H1 (cell line): ENCODE results near the gene SLC6A20. TPM values are rescaled to one million over a fixed set of nuclear protein-coding genes. Genes with fewer than 3 reads are reported as not detected.

Experiments
- CTCF ChIA-PET: fragments of 300-600 bp; sonication (Branson Sonifier 250); formaldehyde crosslinking; loops from one replicate; lab custom pipeline; 2021; ENCODE audit not compliant: partially characterized antibody; lab: Charles Lee
- POLR2A ChIA-PET: fragments of 300-600 bp; sonication (Branson Sonifier 250); formaldehyde crosslinking; loops from one replicate; lab custom pipeline; 2021; ENCODE audit warnings: inconsistent platforms; ENCODE audit not compliant: partially characterized antibody; lab: Charles Lee
- DNase-seq, 2 experiments: peaks; one replicate each; pipeline versions ENCODE4 v3.0.0 to v3.0.0-alpha.2; 2010 to 2022; ENCODE audit warnings: low spot score in 2 of 2, low read depth in 1 of 2, mixed read lengths in 1 of 2
- FAIRE-seq: peaks from 2 replicates; lab custom pipeline; 2011; peaks lifted over from hg19 to GRCh38; lab: Jason Lieb, UNC
- H2AFZ ChIP-seq: 2 replicates; pipeline ENCODE4 v1.8.1; 2012; ENCODE audit warnings: low read length, inconsistent platforms
- H2AK5ac ChIP-seq: 2 replicates; pipeline ENCODE4 v1.6.1; 2013; ENCODE audit warnings: low read depth, low read length
- H2BK120ac ChIP-seq: replicated peaks from 2 replicates; pipeline ENCODE3; 2013; ENCODE audit warnings: low read depth, low read length, inconsistent platforms
- H2BK12ac ChIP-seq: 2 replicates; pipeline ENCODE4 v1.6.1; 2013; ENCODE audit warnings: low read depth, low read length
- H2BK15ac ChIP-seq: 2 replicates; pipeline ENCODE4 v1.6.1; 2013; ENCODE audit warnings: low read length
- H2BK20ac ChIP-seq: 2 replicates; pipeline ENCODE4 v1.6.1; 2013; ENCODE audit warnings: low read length
- H2BK5ac ChIP-seq: 2 replicates; pipeline ENCODE4 v1.6.1; 2013; ENCODE audit warnings: low read depth, low read length
- H3K14ac ChIP-seq: 2 replicates; pipeline ENCODE4 v1.6.1; 2013; ENCODE audit warnings: inconsistent platforms; ENCODE audit not compliant: insufficient read length
- H3K18ac ChIP-seq: 2 replicates; pipeline ENCODE4 v1.6.1; 2013; ENCODE audit warnings: low read length; ENCODE audit errors: extremely low read depth
- H3K23ac ChIP-seq: 2 replicates; pipeline ENCODE4 v1.6.1; 2013; ENCODE audit warnings: inconsistent platforms; ENCODE audit not compliant: insufficient read length
- H3K23me2 ChIP-seq: 2 replicates; pipeline ENCODE4 v1.6.1; 2013; ENCODE audit warnings: low read depth, low read length
- H3K27ac ChIP-seq: 2 replicates; pipeline ENCODE4 v1.6.1; 2011; ENCODE audit warnings: low read depth, low read length, inconsistent platforms
- H3K27me3 ChIP-seq, 4 experiments: replicated peaks in 1 of 4; 1 replicate in 1 of 4; 2 replicates in 3 of 4; pipeline versions ENCODE4 v1.6.1 to v1.8.1; 2011 to 2013; ENCODE audit warnings: low read length in 3 of 4, mild to moderate bottlenecking in 3 of 4, inconsistent platforms in 2 of 4, mixed read lengths in 2 of 4, moderate library complexity in 1 of 4; ENCODE audit not compliant: control insufficient read depth in 3 of 4, insufficient read depth in 3 of 4; ENCODE audit errors: extremely low read depth in 1 of 4
- H3K36me3 ChIP-seq, 4 experiments: 2 replicates each; pipeline versions ENCODE4 v1.6.1 to v1.8.1; 2011 to 2013; ENCODE audit warnings: mild to moderate bottlenecking in 4 of 4, low read length in 3 of 4, moderate library complexity in 2 of 4, control low read depth in 1 of 4, inconsistent platforms in 1 of 4; ENCODE audit not compliant: insufficient read depth in 4 of 4, control insufficient read depth in 2 of 4
- H3K4ac ChIP-seq: replicated peaks from 2 replicates; pipeline ENCODE3; 2013; ENCODE audit warnings: low read length, low read depth, mixed read lengths, inconsistent platforms; ENCODE audit not compliant: insufficient read length
- H3K4me1 ChIP-seq, 4 experiments: replicated peaks in 1 of 4; 1 replicate in 1 of 4; 2 replicates in 3 of 4; pipeline versions ENCODE4 v1.6.1 to v1.8.1; 2011 to 2013; ENCODE audit warnings: low read length in 3 of 4, inconsistent platforms in 2 of 4, mixed read lengths in 1 of 4; ENCODE audit not compliant: insufficient read depth in 4 of 4, control insufficient read depth in 3 of 4
- H3K4me2 ChIP-seq, 2 experiments: 2 replicates each; pipeline versions ENCODE4 v1.6.1 to v1.8.1; 2011 to 2013; ENCODE audit warnings: low read depth in 2 of 2, low read length in 2 of 2, control low read depth in 1 of 2, inconsistent platforms in 1 of 2, mild to moderate bottlenecking in 1 of 2; ENCODE audit not compliant: insufficient read depth in 1 of 2
- H3K4me3 ChIP-seq, 4 experiments: fragments of 200-600, 300-600 bp in 1 of 4; sonication (generic), shearing (Covaris generic), sonication (Bioruptor Twin) in 1 of 4; 2 replicates each; pipeline versions ENCODE4 v1.5.1 to v1.8.1; 2011 to 2016; ENCODE audit warnings: low read length in 4 of 4, low read depth in 3 of 4, control low read depth in 2 of 4, inconsistent platforms in 2 of 4, mild to moderate bottlenecking in 2 of 4, mixed read lengths in 1 of 4, moderate library complexity in 1 of 4; ENCODE audit not compliant: insufficient read depth in 2 of 4; ENCODE audit errors: extremely low read depth in 1 of 4
- H3K56ac ChIP-seq: replicated peaks from 2 replicates; pipeline ENCODE3; 2013; ENCODE audit warnings: low read depth, mild to moderate bottlenecking, mixed read lengths, low read length, inconsistent platforms; ENCODE audit not compliant: insufficient read length
- H3K79me1 ChIP-seq: 2 replicates; pipeline ENCODE4 v1.6.1; 2013; ENCODE audit warnings: low read depth, low read length, control low read depth
- H3K79me2 ChIP-seq, 2 experiments: 2 replicates each; pipeline versions ENCODE4 v1.6.1 to v1.8.1; 2012 to 2013; ENCODE audit warnings: low read length in 2 of 2, mild to moderate bottlenecking in 2 of 2, inconsistent platforms in 1 of 2; ENCODE audit not compliant: insufficient read depth in 2 of 2, control insufficient read depth in 1 of 2
- H3K9ac ChIP-seq, 4 experiments: replicated peaks in 1 of 4; 1 replicate in 1 of 4; 2 replicates in 3 of 4; pipeline versions ENCODE4 v1.6.1 to v1.8.1; 2011 to 2013; ENCODE audit warnings: low read depth in 3 of 4, low read length in 3 of 4, control low read depth in 2 of 4, mild to moderate bottlenecking in 2 of 4, moderate library complexity in 2 of 4, inconsistent platforms in 1 of 4; ENCODE audit errors: extremely low read depth in 1 of 4
- H3K9me3 ChIP-seq, 2 experiments: 2 replicates each; pipeline versions ENCODE4 v1.6.1 to v1.8.1; 2012 to 2013; ENCODE audit warnings: mild to moderate bottlenecking in 2 of 2, moderate library complexity in 2 of 2, control low read depth in 1 of 2, inconsistent platforms in 1 of 2, low read depth in 1 of 2, low read length in 1 of 2, mixed read lengths in 1 of 2; ENCODE audit not compliant: insufficient read depth in 2 of 2
- H4K20me1 ChIP-seq, 2 experiments: replicated peaks in 1 of 2; 2 replicates each; pipeline versions ENCODE3 to v1.8.1; 2011 to 2013; ENCODE audit warnings: inconsistent platforms in 2 of 2, low read length in 2 of 2, mild to moderate bottlenecking in 1 of 2; ENCODE audit not compliant: insufficient read depth in 2 of 2, control insufficient read depth in 1 of 2
- H4K5ac ChIP-seq: 2 replicates; pipeline ENCODE4 v1.6.1; 2013; ENCODE audit warnings: low read length, low read depth, mixed read lengths, inconsistent platforms; ENCODE audit not compliant: insufficient read length
- H4K8ac ChIP-seq: 2 replicates; pipeline ENCODE4 v1.8.0; 2013; ENCODE audit warnings: mild to moderate bottlenecking, moderate library complexity, low read length, inconsistent platforms; ENCODE audit not compliant: insufficient read depth; ENCODE audit errors: extremely low read depth
- H4K91ac ChIP-seq: replicated peaks from 2 replicates; pipeline ENCODE3; 2013; ENCODE audit warnings: low read length, mixed read lengths, inconsistent platforms; ENCODE audit not compliant: insufficient read length
- ASH2L ChIP-seq: fragments of 200-600, 300-600 bp; sonication (generic); IDR thresholded peaks from one replicate; pipeline ENCODE4 v1.7.1; 2017; ENCODE audit warnings: low read length
- BRCA1 ChIP-seq: IDR thresholded peaks from 2 replicates; pipeline ENCODE4 v1.6.1; 2012; ENCODE audit warnings: low read depth, low read length, improper control_type of control experiment
- CEBPB ChIP-seq: IDR thresholded peaks from 2 replicates; pipeline ENCODE4 v1.6.1; 2012; ENCODE audit warnings: low read depth, low read length
- CHD2 ChIP-seq: IDR thresholded peaks from 2 replicates; pipeline ENCODE4 v1.6.1; 2012; ENCODE audit warnings: low read length, improper control_type of control experiment
- GABPA ChIP-seq: IDR thresholded peaks from 2 replicates; pipeline ENCODE4 v1.6.1; 2011; ENCODE audit warnings: mild to moderate bottlenecking, low read length, moderate library complexity, borderline replicate concordance; ENCODE audit not compliant: insufficient read depth
- KDM5A ChIP-seq: fragments of 200-600 bp; IDR thresholded peaks from 2 replicates; pipeline ENCODE4 v1.7.1; 2012; ENCODE audit warnings: mild to moderate bottlenecking, low read length, inconsistent platforms, mixed read lengths
- NANOG ChIP-seq: IDR thresholded peaks from 2 replicates; pipeline ENCODE4 v1.6.1; 2011; ENCODE audit warnings: low read length, low read depth, mild to moderate bottlenecking, inconsistent platforms; ENCODE audit not compliant: insufficient read depth, poor library complexity, severe bottlenecking
- NRF1 ChIP-seq: IDR thresholded peaks from 2 replicates; pipeline ENCODE4 v1.6.1; 2011; ENCODE audit warnings: mild to moderate bottlenecking, low read depth, low read length, improper control_type of control experiment
- RXRA ChIP-seq: IDR thresholded peaks from 2 replicates; pipeline ENCODE4 v1.6.1; 2011; ENCODE audit warnings: low read depth, mild to moderate bottlenecking, low read length, moderate library complexity; ENCODE audit not compliant: insufficient read depth
- SRF ChIP-seq: IDR thresholded peaks from 2 replicates; pipeline ENCODE4 v1.6.1; 2011; ENCODE audit warnings: mild to moderate bottlenecking, low read depth, low read length, moderate library complexity
- WGBS, 2 experiments: shearing (Covaris generic) in 1 of 2; methylation state at CpG; one replicate each; pipeline versions ENCODE4 v1.1.6 to v1.1.7; 2013 to 2015; ENCODE audit warnings: low lambda C conversion rate in 2 of 2, mixed read lengths in 2 of 2, inconsistent platforms in 1 of 2, low coverage in 1 of 2, missing lambda C conversion rate in 1 of 2; ENCODE audit not compliant: insufficient replicate concordance in 2 of 2, insufficient coverage in 1 of 2, insufficient read length in 1 of 2; ENCODE audit errors: extremely low coverage in 1 of 2, missing lambda C conversion rate in 1 of 2; 5-methylcytosine and 5-hydroxymethylcytosine counted together
- polyA plus RNA-seq, 7 experiments: library from polyadenylated mRNA; depleted of rRNA in 3 of 7; stranded (reverse) in 5 of 7; unstranded in 2 of 7; fragments of >200 nt in 5 of 7; fragments of 200-250 nt in 2 of 7; gene quantifications; 1 replicate in 5 of 7; 2 replicates in 1 of 7; 4 replicates in 1 of 7; pipeline versions ENCODE4 v1.2.1 to v1.2.3, GENCODE V29; 2011 to 2013; ENCODE audit warnings: missing spikeins in 2 of 7, mixed read lengths in 2 of 7
- total RNA-seq: library from RNA; stranded (reverse); fragmentation: NEBNext Ultra II Directional; extraction: Animal tissue kit (Norgen Biotek cat#: 25700); gene quantifications from 2 replicates; pipeline ENCODE4 v1.2.1, GENCODE V29; 2021

The SLC6A20 gene
- total and polyA plus RNA-seq, 2 of the 8 experiments (the other 6 are each of a cell fraction or from before 2014, with no cell fraction given), result 0.05 TPM; not detected in 1

DNA sequence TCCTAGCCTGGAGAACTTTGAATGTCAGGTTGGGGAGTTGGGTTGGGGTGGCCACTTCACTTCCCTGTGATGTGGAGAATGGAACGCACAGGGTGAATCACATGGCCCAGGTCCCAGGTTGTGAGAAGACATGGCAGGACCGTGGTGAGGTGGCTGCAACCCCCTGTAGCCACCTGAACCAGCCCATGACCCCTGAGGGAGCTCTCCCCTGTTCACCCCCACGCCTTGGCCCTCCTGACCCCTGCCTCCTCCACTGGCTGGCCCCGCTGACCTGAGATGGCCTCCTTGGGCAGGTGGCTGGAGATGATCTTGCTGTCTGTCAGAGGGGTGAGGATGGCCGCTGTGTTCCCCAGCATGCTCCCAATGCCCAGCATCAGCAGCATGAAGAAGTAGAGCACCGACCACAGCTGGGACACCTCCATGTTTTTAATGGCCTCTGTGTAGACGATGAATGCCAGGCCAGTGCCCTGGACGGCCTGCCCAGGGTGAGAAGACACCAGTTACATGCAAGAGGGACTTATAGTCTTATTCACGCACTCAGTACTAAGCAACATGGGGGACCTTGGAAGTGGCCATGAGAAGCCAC lies 31.0 kb downstream of the SLC6A20 start:
- H3K18ac ChIP-seq, result no peak overlapping the region
- H3K79me1 ChIP-seq, result no peaks in the 10 kb centered on the region
- no peak overlapping the region for H3K4me3 ChIP-seq
- ChIA-PET CTCF (interaction anchor here (0.5 to 1.3 kb wide), 3 partner anchors 18 to 229 kb away, joined by 3 to 4 read pairs (median 4); no protein-coding TSS in a partner anchor), POLR2A (no interaction called here)
- H3K9ac ChIP-seq, result no peak overlapping the region
- no peak overlapping the region for H2BK15ac ChIP-seq
- FAIRE-seq, result no peak
- H2BK20ac ChIP-seq, result no peak overlapping the region
- no peaks in the 10 kb centered on the region for H4K20me1 ChIP-seq
- H2AK5ac ChIP-seq, result no peak overlapping the region
- H3K56ac ChIP-seq, result no peak overlapping the region
- no peak overlapping the region for H3K14ac ChIP-seq
- no peak overlapping the region for H2AFZ ChIP-seq
- DNase-seq, result peak in 1 of 2 experiments; percentile 17
- WGBS, 2 experiments, result 90% methylated on average over 9 of the region's 9 CpGs; no CpG with 5 or more reads in 1 of the 2 experiments
- H3K23me2 ChIP-seq, result no peaks in the 10 kb centered on the region
- H2BK120ac ChIP-seq, result no peak overlapping the region
- no peak overlapping the region for H2BK12ac ChIP-seq
- no peak overlapping the region for H4K8ac ChIP-seq
- peaks cover 0 to 6% of the 10 kb centered on the region in 2 experiments; a peak in 1 of 4 replicates for H3K9me3 ChIP-seq
- H3K79me2 ChIP-seq, result no peaks in the 10 kb centered on the region
- H3K27me3 ChIP-seq, result no peaks in the 10 kb centered on the region; a peak in 1 of 7 replicates
- peaks cover 0 to 5% (median 1%) of the 10 kb centered on the region in 4 experiments; a peak in 2 of 7 replicates for H3K4me1 ChIP-seq
- H3K4me2 ChIP-seq, result no peak overlapping the region
- H4K5ac ChIP-seq, result no peak overlapping the region
- H3K23ac ChIP-seq, result no peak overlapping the region
- no peaks in the 10 kb centered on the region for H3K36me3 ChIP-seq
- no peak for TF ChIP-seq KDM5A
- TF ChIP-seq SRF, result no peak
- no peak for TF ChIP-seq NANOG
- no peak for TF ChIP-seq ASH2L
- no peak for TF ChIP-seq CEBPB
- no peak for TF ChIP-seq GABPA
- TF ChIP-seq RXRA, result no peak
- no peak for TF ChIP-seq CHD2
- TF ChIP-seq NRF1, result no peak
- TF ChIP-seq BRCA1, result no peak
- H3K4ac ChIP-seq, result no peak overlapping the region
- H3K27ac ChIP-seq, result no peak overlapping the region
- no peak overlapping the region for H4K91ac ChIP-seq
- H2BK5ac ChIP-seq, result no peak overlapping the region
